ENCODE measurements around the gene LY6G6D. TPM values are rescaled to one million over a fixed set of nuclear protein-coding genes. Genes with fewer than 3 reads are reported as not detected.

LY6G6D gene
- total RNA-seq, 2 donors from 2014 or later, result not detected

DNA sequence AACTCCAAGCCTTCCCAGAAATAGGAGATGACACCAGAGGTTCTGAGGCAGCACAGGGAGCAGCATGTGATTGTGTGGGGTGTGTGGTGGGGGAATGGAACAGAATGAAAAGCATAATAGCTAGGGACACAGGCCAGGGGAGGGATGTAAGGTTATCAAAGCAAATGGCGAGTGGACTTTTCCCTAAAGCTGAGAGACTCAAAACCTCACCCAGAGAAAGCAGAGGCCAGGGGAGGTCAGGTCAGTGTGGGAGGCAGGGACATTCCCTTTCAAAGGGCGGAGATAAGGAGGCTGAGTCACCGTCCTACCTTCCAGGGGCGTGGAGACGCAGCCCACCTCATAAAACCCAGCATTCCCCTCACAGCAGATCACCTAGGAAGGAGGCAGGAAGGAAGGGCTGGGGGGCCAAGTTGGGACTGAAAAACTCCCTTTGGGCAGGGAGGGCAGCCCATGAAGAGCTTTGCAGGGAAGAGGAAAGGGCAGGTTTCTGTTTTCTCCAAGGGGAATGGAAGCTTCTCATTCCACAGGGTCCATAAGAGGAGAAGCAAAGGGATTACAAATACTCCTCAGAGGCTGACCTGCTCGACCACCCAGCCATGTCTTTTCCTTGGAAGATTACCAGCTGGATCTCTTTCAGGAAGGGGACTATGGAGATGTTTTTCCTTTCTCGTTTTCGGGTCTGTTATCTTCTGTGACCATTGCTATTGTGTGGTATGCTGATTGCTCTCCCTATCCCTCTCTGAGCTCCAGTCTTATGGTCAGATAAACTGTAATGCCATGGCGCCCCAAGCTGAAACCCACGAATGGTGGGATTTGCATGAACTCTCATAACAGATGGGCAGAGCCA lies 24.7 kb upstream of the LY6G6D start:
- H3K4me1 ChIP-seq, result no peaks in the 10 kb centered on the region
- no peaks in the 10 kb centered on the region for H3K27me3 ChIP-seq
- DNase-seq, result peak; percentile 55
- no peaks in the 10 kb centered on the region for H3K9me3 ChIP-seq
- intact Hi-C loops (cut with DNase I), result no loop called here
- H3K27ac ChIP-seq, result peak overlapping the region; percentile 36
- H3K36me3 ChIP-seq, result peaks cover 10% of the 10 kb centered on the region
- TF ChIP-seq CTCF (IDR thresholded peaks at IDR 0.05), result no peak
- no peak overlapping the region for H3K9ac ChIP-seq (ENCODE audit: low read depth in 2 of 2, low read length in 2 of 2)
- H3K4me3 ChIP-seq, result no peak overlapping the region

- intact Hi-C loops (cut with DNase I), result no loop called here
- H3K4me3 ChIP-seq, result no peak overlapping the region
- H3K9me3 ChIP-seq, result no peaks in the 10 kb centered on the region
- peak overlapping the region; percentile 36 for H3K27ac ChIP-seq
- DNase-seq, result no peak
- H3K4me1 ChIP-seq, result no peaks in the 10 kb centered on the region
- H3K9ac ChIP-seq (ENCODE audit: low read depth in 2 of 2, low read length in 2 of 2), result no peak overlapping the region
- no peak for TF ChIP-seq CTCF (IDR thresholded peaks at IDR 0.05)
- H3K36me3 ChIP-seq, result peaks cover 10% of the 10 kb centered on the region
- no peaks in the 10 kb centered on the region for H3K27me3 ChIP-seq
Measured at GRCh38 chr6:31691078-31691463, 24.1 kb upstream of the LY6G6D start.

- no peak for DNase-seq
- Histone ChIP-seq H3K36me3 (peaks cover 10% of the 10 kb centered on the region), H3K27ac (no peak overlapping the region), H3K27me3 (no peaks in the 10 kb centered on the region), H3K4me3 (no peak overlapping the region), H3K9me3 (no peaks in the 10 kb centered on the region), H3K4me1 (no peaks in the 10 kb centered on the region), H3K9ac (ENCODE audit: low read depth in 2 of 2, low read length in 2 of 2) (no peak overlapping the region)
- TF ChIP-seq CTCF (IDR thresholded peaks at IDR 0.05), result no peak
- intact Hi-C loops (cut with DNase I), result no loop called here
Measured at GRCh38 chr6:31691564-31692108, 23.5 kb upstream of the LY6G6D start.

DNA sequence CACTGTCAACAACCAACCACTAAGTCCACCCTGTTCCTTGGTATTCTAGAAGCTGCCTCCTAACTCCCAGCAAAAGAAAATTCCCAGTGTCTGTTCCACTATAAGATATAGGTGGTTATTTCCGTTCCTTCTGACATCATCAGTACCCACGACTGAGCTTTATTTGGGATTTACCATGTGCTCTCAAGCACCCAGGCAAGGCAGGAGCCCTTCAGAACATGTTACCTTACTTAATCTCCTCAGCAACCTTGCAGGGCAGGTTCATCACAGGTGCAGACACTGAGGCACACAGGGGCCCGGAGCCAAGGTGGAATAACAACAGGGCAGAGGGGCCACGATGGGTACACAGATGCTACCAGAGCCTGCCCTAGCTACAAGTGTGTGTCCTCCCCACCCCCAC lies 22.8 kb upstream of the LY6G6D start:
- H3K9ac ChIP-seq (ENCODE audit: low read depth in 2 of 2, low read length in 2 of 2), result no peak overlapping the region
- H3K9me3 ChIP-seq, result no peaks in the 10 kb centered on the region
- H3K4me1 ChIP-seq, result no peaks in the 10 kb centered on the region
- no peaks in the 10 kb centered on the region for H3K27me3 ChIP-seq
- intact Hi-C loops (cut with DNase I), result no loop called here
- peaks cover 10% of the 10 kb centered on the region for H3K36me3 ChIP-seq
- DNase-seq, result no peak
- TF ChIP-seq CTCF (IDR thresholded peaks at IDR 0.05), result no peak
- no peak overlapping the region for H3K27ac ChIP-seq
- H3K4me3 ChIP-seq, result no peak overlapping the region

DNA sequence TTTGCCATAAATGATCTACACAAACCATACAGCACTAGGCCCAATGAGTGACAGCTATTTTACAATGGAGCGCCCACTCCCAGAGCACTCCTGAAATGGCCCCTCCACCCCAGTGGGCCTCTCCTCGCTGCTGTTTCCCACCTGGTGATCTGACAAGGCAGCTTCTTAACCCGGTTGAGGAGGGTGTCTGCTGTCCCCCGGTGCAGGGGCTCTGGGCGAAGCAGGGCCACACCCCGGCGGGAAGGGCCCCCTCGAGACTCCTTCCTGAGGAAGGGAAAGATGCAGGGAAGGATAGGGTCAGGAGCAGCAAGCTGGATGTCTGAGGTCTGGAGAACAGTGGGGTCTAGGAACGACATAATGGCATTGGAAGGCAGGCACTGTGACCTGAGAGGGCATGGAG lies 22.3 kb upstream of the LY6G6D start:
- Histone ChIP-seq H3K27ac (no peak overlapping the region), H3K27me3 (no peaks in the 10 kb centered on the region), H3K4me1 (no peaks in the 10 kb centered on the region), H3K36me3 (peaks cover 10% of the 10 kb centered on the region), H3K9me3 (no peaks in the 10 kb centered on the region), H3K9ac (ENCODE audit: low read depth in 2 of 2, low read length in 2 of 2) (no peak overlapping the region), H3K4me3 (no peak overlapping the region)
- no peak for DNase-seq
- TF ChIP-seq CTCF (IDR thresholded peaks at IDR 0.05), result no peak
- intact Hi-C loops (cut with DNase I), result no loop called here
